SU-DHL-6 (cell line): ENCODE data around the gene RGS21.

Experiments
- CTCF ChIP-seq: fragments of 200-600 bp; sonication (generic); IDR thresholded peaks from one replicate; pipeline ENCODE4 v1.5.1; 2017; ENCODE audit warnings: antibody characterized with exemption, mild to moderate bottlenecking, low read length, moderate library complexity; ENCODE audit not compliant: insufficient read depth, poor library complexity, severe bottlenecking
- EZH2phosphoT487 ChIP-seq: fragments of 200-600 bp; sonication (generic), shearing (Covaris generic); conservative IDR thresholded peaks from 2 replicates; pipeline ENCODE4 v1.6.1; 2018; ENCODE audit warnings: mild to moderate bottlenecking, antibody characterized with exemption, low read length, moderate library complexity, mixed read lengths

GRCh38 chr1:192401825-192402224, 85.0 kb downstream of the RGS21 start:
- TF ChIP-seq CTCF (no peak), EZH2phosphoT487 (no peak)
